Astrocyte of the spinal cord (primary cell): Measurements from ENCODE around the gene CHIC1.
"Not testable (repeated sequence)": the region's sequence is repeated elsewhere in the genome, so short reads cannot be mapped to it uniquely, and the experiment has no call there.

Experiments used
- DNase-seq: peaks from one replicate; pipeline ENCODE4 v3.0.0; 2011; ENCODE audit warnings: low read depth, low spot score
- H3K4me3 ChIP-seq: 2 replicates; pipeline ENCODE4 v1.5.1; 2011; ENCODE audit warnings: low read depth, mild to moderate bottlenecking, low read length, moderate library complexity
- CTCF ChIP-seq: IDR thresholded peaks from 2 replicates; pipeline ENCODE4 v1.5.1; 2012; ENCODE audit warnings: low read depth, mild to moderate bottlenecking, low read length, inconsistent platforms
- in situ Hi-C: cut with HindIII; loops from 2 replicates; pipeline ENCODE4 v1.10.0; 2017; ENCODE audit warnings: low sequenced_read_pairs

Gene CHIC1

GRCh38 chrX:73647632-73648322 is 84.8 kb downstream of the CHIC1 start:
- no peak for DNase-seq
- H3K4me3 ChIP-seq, result no peak overlapping the region
- TF ChIP-seq CTCF, result no peak
- in situ Hi-C loops, result no loop called here

- in situ Hi-C loops, H3K4me3 ChIP-seq, DNase-seq: not testable (repeated sequence)
Measured at GRCh38 chrX:73661322-73661721, 98.3 kb downstream of the CHIC1 start.

- H3K4me3 ChIP-seq, result no peak overlapping the region
- no peak for TF ChIP-seq CTCF
- in situ Hi-C loops, result no loop called here
- DNase-seq, result no peak
Measured at GRCh38 chrX:73668779-73669178, 105.8 kb downstream of the CHIC1 start.

GRCh38 chrX:73681408-73681807 is 118.4 kb downstream of the CHIC1 start:
- in situ Hi-C loops, result no loop called here

GRCh38 chrX:73683236-73683859 is 120.4 kb downstream of the CHIC1 start:
- peak; percentile 24 for DNase-seq
- H3K4me3 ChIP-seq, result no peak overlapping the region
- in situ Hi-C loops, result no loop called here
- TF ChIP-seq CTCF, result no peak

More at GRCh38 chrX:73681408-73681807, 118.4 kb downstream of the CHIC1 start:
- no peak overlapping the region for H3K4me3 ChIP-seq
- TF ChIP-seq CTCF, result no peak
- no peak for DNase-seq

GRCh38 chrX:73707014-73707413 is 144.0 kb downstream of the CHIC1 start:
- DNase-seq, in situ Hi-C loops, H3K4me3 ChIP-seq: not testable (repeated sequence)

GRCh38 chrX:73728602-73729001 is 165.6 kb downstream of the CHIC1 start:
- no peak overlapping the region for H3K4me3 ChIP-seq
- no peak for TF ChIP-seq CTCF
- no peak for DNase-seq
- in situ Hi-C loops, result no loop called here
